Measurements from ENCODE around the gene BCL2L14.

Gene BCL2L14

GRCh38 chr12:12070674-12071656 is at the start of gene BCL2L14:
Gene BCL2L14 (plus strand): TSS chr12:12070939. CDS start chr12:12079306, 8,367 bp downstream.
- no peak for DNase-seq (ENCODE audit: low read depth)

- DNase-seq (ENCODE audit: low read depth): no peak
These were observed 48.3 kb upstream of the BCL2L14 start for GRCh38 chr12:12022306-12022936.

- DNase-seq (ENCODE audit: low read depth): no peak
These were observed 47.3 kb upstream of the BCL2L14 start for GRCh38 chr12:12023456-12023855.

GRCh38 chr12:12024911-12025682 is 45.6 kb upstream of the BCL2L14 start:
- DNase-seq (ENCODE audit: low read depth): no peak

- no peak for DNase-seq (ENCODE audit: low read depth)
These were observed 44.8 kb upstream of the BCL2L14 start for GRCh38 chr12:12025799-12026386.

- DNase-seq (ENCODE audit: low read depth): no peak
These were observed 41.9 kb upstream of the BCL2L14 start for GRCh38 chr12:12028668-12029402.

GRCh38 chr12:12029653-12030052 is 41.1 kb upstream of the BCL2L14 start:
- DNase-seq (ENCODE audit: low read depth): no peak

- no peak for DNase-seq (ENCODE audit: low read depth)
These were observed 38.4 kb upstream of the BCL2L14 start for GRCh38 chr12:12032260-12032791.

- peak; percentile 48 for DNase-seq (ENCODE audit: low read depth)
These were observed 37.6 kb upstream of the BCL2L14 start for GRCh38 chr12:12032851-12033797.

- no peak for DNase-seq (ENCODE audit: low read depth)
These were observed 36.9 kb upstream of the BCL2L14 start for GRCh38 chr12:12033824-12034223.

GRCh38 chr12:12034344-12034743 is 36.4 kb upstream of the BCL2L14 start:
- DNase-seq (ENCODE audit: low read depth): no peak

GRCh38 chr12:12035229-12035628 is 35.5 kb upstream of the BCL2L14 start:
- DNase-seq (ENCODE audit: low read depth): no peak

- DNase-seq (ENCODE audit: low read depth): no peak
These were observed 33.8 kb upstream of the BCL2L14 start for GRCh38 chr12:12036901-12037300.

- no peak for DNase-seq (ENCODE audit: low read depth)
These were observed 30.8 kb upstream of the BCL2L14 start for GRCh38 chr12:12039897-12040296.

- DNase-seq (ENCODE audit: low read depth): no peak
These were observed 24.3 kb upstream of the BCL2L14 start for GRCh38 chr12:12046401-12046800.

GRCh38 chr12:12047682-12048081 is 23.1 kb upstream of the BCL2L14 start:
- DNase-seq (ENCODE audit: low read depth): no peak

GRCh38 chr12:12048266-12048665 is 22.5 kb upstream of the BCL2L14 start:
- no peak for DNase-seq (ENCODE audit: low read depth)

- DNase-seq (ENCODE audit: low read depth): no peak
These were observed 22.0 kb upstream of the BCL2L14 start for GRCh38 chr12:12048714-12049113.

GRCh38 chr12:12051668-12052067 is 19.1 kb upstream of the BCL2L14 start:
- no peak for DNase-seq (ENCODE audit: low read depth)

- no peak for DNase-seq (ENCODE audit: low read depth)
These were observed 15.7 kb upstream of the BCL2L14 start for GRCh38 chr12:12054993-12055392.
